GM08714 (cell line): Measurements from ENCODE around the gene EPHB2.

Source experiments
- H3K4me3 ChIP-seq: fragments of 200-500 bp; sonication (Bioruptor generic); 2 replicates; pipeline ENCODE4 v1.5.1; 2014; ENCODE audit warnings: mild to moderate bottlenecking, low read length, inconsistent platforms
- ZNF274 ChIP-seq: IDR thresholded peaks from 2 replicates; pipeline ENCODE4 v1.6.1; 2012; ENCODE audit warnings: mild to moderate bottlenecking, low read depth, low read length

Gene EPHB2

DNA sequence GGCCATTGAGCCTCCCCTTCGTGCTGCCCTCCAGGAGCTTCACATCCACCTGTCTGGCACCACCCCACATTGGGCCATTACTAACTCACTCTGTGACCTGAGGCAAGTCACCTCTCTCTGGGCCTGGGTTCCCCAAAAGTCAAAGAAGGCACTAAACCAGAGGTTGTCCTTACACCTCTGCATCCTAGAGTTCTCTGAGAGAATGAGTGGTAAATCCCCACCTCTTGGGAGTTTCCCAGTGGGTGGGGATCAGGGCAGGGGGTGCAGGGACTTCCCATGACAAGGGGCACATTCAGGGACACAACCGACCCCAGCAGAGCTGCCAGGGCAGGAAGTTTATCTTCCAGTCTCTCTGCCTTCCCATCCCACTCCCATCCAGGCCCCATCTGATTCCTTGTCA is 99.7 kb downstream of the EPHB2 start:
- H3K4me3 ChIP-seq: no peak overlapping the region
- no peak for TF ChIP-seq ZNF274

- TF ChIP-seq ZNF274: no peak
- no peak overlapping the region for H3K4me3 ChIP-seq
Measured at GRCh38 chr1:22812092-22812880, 101.6 kb downstream of the EPHB2 start.

DNA sequence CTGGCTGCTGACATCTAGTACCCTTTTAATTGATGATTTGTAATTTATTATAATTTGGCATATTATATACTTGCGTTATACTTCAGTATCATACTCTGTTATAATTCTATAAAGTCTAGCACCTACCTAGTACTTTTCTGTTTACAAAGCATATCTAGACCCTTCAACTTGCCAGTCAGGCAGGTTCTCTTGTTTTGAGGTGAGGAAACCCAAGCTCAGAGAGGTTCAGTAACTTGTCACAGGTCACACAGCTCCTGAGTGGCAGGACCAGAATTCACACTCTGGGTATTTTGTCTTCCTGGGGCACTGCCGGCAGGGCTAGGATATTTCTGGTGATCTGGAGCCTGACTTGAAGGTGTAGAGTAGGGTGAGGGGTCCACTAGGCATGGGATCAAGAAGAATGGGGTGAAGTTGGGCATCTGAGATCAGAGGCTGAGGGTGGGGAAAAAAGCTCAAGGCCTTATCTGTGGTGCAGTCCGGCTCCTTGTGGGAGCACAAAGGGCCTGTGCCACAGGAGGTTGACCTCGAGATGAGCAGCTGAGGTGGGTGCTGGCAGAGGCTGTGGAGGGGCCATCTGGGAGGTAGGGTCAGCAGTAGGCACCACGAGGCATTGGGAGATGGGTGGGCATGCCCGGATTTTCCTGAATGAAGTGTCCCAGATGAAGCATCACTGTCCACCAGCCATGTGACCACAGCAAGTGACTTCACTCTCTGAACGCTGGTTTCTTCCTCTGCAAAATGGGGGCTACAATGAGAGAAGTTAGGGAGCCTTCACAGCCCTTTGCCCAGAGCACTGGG is 102.6 kb downstream of the EPHB2 start:
- TF ChIP-seq ZNF274: no peak
- H3K4me3 ChIP-seq: no peak overlapping the region

DNA sequence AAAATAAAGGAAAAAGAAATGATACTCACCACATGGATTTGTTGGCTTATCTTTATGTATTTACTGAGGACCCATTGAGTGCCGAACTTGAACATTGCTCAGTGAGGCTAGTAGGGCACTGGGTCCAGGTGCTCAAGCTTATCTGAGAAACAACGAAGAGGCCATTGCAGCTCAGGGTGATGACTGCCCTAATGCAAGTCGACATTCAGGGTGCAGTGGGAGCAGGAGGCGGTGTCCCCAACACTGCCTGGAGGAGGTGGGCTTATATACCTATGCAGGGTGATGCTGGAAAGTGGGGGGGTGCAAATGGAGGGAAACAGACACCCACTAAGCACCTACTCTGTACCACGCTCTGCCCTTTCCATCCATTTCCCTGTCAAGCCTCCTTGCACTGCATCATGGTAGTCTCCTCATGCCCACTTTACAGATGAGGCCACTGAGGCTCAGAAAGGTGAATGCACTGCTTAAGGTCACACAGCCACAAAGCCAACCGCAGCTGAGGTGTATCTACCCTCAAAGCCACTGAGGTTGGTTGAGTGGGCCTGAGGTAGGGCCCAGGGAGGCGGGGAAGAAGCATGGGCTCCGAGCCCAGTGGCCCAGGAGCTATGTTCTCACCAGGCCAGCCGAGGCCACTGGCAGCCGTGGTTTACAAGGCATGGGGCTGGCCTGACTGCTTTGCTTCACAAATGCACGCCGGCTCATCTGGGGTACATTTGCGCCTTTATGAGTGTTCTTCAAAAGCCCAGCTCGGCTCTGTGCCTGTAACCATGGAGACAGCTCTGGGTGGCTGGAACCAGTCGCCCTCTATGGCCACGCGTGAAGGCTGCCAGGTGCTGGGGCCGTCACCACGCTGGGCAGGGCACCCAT is 103.8 kb downstream of the EPHB2 start:
- H3K4me3 ChIP-seq: no peak overlapping the region
- TF ChIP-seq ZNF274: no peak

DNA sequence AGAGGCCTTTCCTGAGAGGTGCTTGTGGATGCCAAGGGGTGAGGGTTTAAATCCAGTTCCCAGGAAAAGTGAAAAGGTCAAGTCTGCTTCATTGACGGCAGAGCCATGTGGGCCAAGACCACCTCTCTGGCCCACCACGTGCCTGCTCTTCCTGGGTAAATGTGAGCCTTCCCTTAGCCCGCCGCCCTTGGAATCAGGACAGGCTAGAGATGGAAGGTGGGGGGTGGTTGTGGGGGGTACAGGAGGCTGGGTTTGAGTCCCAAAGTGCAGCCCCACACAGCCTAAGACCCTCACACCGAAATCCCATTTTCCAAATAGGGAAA is 104.4 kb downstream of the EPHB2 start:
- no peak for TF ChIP-seq ZNF274
- no peak overlapping the region for H3K4me3 ChIP-seq

DNA sequence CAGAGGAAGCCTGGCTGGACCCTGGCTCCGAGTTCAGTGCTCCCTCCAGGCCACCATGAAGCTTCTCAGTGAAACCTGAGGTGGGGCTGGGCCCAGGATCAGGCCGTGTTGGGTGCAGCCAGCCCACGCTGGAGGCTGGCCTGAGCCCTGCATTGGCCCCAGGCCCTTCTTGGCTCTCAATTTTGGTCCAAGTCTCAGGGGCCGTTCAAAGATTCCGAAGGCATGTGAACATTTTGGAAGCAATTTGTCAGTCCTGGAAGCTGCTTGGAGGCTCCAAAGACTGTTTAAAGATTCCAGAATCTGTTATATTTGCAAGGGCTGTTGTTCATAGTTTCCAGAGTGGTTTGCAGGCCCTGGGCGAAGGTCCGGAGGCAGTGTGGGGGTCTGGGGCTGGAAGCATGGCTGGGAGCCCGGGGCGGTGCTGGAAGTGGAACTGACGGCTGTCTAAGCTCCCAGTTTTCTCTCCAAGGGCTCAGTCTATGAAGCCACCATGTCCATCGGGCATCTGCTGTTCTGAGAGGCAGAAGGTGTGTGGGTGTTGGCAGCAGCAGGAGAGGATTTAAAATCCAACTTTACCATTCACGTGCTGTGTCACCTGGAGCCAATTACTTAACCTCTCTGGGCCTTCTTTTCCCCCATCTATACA is 104.9 kb downstream of the EPHB2 start:
- TF ChIP-seq ZNF274: no peak
- no peak overlapping the region for H3K4me3 ChIP-seq

DNA sequence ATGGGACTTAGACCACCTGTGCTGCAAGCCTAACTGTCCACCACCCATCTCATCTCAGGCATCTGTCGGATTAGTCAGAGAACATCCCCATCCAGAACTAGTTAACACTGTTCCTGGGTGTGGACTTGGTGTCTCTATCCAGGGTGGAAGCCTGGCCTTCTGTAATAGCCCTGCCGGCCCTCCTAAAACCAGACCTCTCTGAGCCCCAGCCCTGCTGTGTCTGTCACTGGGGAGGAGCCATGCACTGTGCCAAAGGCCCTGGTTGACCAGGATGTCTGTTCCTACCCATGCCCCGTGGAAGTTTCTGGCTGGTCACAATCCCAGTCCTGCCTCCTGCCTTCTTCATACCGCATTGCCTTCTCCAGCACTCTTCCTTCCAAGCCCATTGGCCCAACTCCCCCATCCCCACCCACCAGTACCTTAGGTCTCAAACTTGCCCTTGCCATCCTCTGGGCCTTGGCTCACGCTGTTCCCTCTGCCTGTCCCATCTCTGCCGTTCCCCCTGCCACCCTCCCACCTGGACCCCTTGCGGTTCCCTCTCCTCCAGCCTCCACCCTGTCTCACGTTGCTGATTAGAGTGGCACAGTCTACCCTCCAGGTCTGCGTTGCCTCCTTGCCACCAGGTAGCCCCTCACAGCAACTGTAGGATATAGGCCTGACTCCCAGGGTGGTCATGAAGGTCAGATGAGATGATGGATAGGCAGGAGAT is 105.6 kb downstream of the EPHB2 start:
- TF ChIP-seq ZNF274: no peak
- no peak overlapping the region for H3K4me3 ChIP-seq

- no peak overlapping the region for H3K4me3 ChIP-seq
- TF ChIP-seq ZNF274: no peak
Measured at GRCh38 chr1:22816803-22817202, 106.2 kb downstream of the EPHB2 start.

GRCh38 chr1:22817462-22817861 is 106.8 kb downstream of the EPHB2 start:
- no peak overlapping the region for H3K4me3 ChIP-seq
- TF ChIP-seq ZNF274: no peak

- no peak for TF ChIP-seq ZNF274
- no peak overlapping the region for H3K4me3 ChIP-seq
Measured at GRCh38 chr1:22818061-22818770, 107.6 kb downstream of the EPHB2 start.

DNA sequence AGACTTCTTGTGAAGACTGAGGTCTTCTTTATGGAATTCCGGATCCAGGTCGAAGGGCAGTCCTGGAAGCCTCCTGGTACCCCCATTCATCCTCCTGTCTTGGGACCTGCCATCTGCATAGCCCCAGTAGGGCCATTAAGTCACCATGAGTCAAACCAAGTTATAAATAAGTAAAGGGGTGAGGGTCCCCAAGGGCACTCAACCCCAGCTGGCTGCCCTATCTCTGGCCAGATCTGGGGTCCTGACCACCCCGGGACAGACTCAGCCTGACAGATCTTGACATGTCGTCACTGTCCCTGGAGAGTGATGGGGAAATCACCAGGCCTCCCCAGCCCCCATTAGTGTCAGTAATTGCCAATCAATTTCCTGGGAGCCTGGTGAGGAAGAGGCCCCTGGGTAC is 108.7 kb downstream of the EPHB2 start:
- TF ChIP-seq ZNF274: no peak
- H3K4me3 ChIP-seq: no peak overlapping the region

GRCh38 chr1:22821027-22821426 is 110.4 kb downstream of the EPHB2 start:
- no peak overlapping the region for H3K4me3 ChIP-seq
- TF ChIP-seq ZNF274: no peak

GRCh38 chr1:22822371-22822770 is 111.7 kb downstream of the EPHB2 start:
- no peak overlapping the region for H3K4me3 ChIP-seq
- TF ChIP-seq ZNF274: no peak
